ENCODE measurements around the gene ST6GAL1. TPM values are rescaled to one million over a fixed set of nuclear protein-coding genes. Genes with fewer than 3 reads are reported as not detected.

ST6GAL1 gene
- total RNA-seq, 1 experiment from 2014 or later: 3.3 TPM

GRCh38 chr3:186923241-186923640, 7.1 kb upstream of the ST6GAL1 start:
- in situ Hi-C loops (cut with HindIII; ENCODE audit: low pct_unique_long_range_greater_than_20kb, low sequenced_read_pairs) (no loop called here), intact Hi-C loops (cut with micrococcal nuclease; ENCODE audit: unreplicated experiment) (no loop called here)
- no TSS peak for BruUV-seq (replicated peaks)
- Histone ChIP-seq H3K4me3 (ENCODE audit: low read depth in 2 of 2, low read length in 2 of 2) (no peak overlapping the region), H3K36me3 (ENCODE audit: control insufficient read depth, insufficient read depth, low read length) (no peaks in the 10 kb centered on the region), H3K9me3 (ENCODE audit: control insufficient read depth, insufficient read depth, low read depth, low read length) (no peaks in the 10 kb centered on the region), H3K27me3 (ENCODE audit: control insufficient read depth, insufficient read depth, low read length) (no peaks in the 10 kb centered on the region), H3K4me1 (ENCODE audit: control insufficient read depth, insufficient read depth, low read length) (no peaks in the 10 kb centered on the region), H3K27ac (ENCODE audit: low read length) (no peak overlapping the region)
- TF ChIP-seq CTCF (IDR thresholded peaks at IDR 0.05) (no peak), SIN3A (IDR thresholded peaks at IDR 0.05; ENCODE audit: borderline replicate concordance, insufficient read depth, low read depth, low read length) (no peak), POLR2AphosphoS5 (IDR thresholded peaks at IDR 0.05; ENCODE audit: low read depth, low read length) (no peak), TCF7L2 (IDR thresholded peaks at IDR 0.05; ENCODE audit: low read depth, low read length) (no peak)
- TF ChIP-seq, protein P1, sequence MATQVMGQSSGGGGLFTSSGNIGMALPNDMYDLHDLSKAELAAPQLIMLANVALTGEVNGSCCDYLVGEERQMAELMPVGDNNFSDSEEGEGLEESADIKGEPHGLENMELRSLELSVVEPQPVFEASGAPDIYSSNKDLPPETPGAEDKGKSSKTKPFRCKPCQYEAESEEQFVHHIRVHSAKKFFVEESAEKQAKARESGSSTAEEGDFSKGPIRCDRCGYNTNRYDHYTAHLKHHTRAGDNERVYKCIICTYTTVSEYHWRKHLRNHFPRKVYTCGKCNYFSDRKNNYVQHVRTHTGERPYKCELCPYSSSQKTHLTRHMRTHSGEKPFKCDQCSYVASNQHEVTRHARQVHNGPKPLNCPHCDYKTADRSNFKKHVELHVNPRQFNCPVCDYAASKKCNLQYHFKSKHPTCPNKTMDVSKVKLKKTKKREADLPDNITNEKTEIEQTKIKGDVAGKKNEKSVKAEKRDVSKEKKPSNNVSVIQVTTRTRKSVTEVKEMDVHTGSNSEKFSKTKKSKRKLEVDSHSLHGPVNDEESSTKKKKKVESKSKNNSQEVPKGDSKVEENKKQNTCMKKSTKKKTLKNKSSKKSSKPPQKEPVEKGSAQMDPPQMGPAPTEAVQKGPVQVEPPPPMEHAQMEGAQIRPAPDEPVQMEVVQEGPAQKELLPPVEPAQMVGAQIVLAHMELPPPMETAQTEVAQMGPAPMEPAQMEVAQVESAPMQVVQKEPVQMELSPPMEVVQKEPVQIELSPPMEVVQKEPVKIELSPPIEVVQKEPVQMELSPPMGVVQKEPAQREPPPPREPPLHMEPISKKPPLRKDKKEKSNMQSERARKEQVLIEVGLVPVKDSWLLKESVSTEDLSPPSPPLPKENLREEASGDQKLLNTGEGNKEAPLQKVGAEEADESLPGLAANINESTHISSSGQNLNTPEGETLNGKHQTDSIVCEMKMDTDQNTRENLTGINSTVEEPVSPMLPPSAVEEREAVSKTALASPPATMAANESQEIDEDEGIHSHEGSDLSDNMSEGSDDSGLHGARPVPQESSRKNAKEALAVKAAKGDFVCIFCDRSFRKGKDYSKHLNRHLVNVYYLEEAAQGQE (IDR thresholded peaks at IDR 0.05; ENCODE audit: insufficient read depth in 1 of 2, low read depth in 2 of 2, low read length in 1 of 2): no peak
- POLR2A ChIA-PET: no interaction called here
- DNase-seq (ENCODE audit: low read depth, low spot score): no peak
- no peak for ATAC-seq
- CTCF ChIA-PET: no interaction called here

- Histone ChIP-seq H3K4me1 (ENCODE audit: control insufficient read depth, insufficient read depth, low read length) (no peaks in the 10 kb centered on the region), H3K27me3 (ENCODE audit: control insufficient read depth, insufficient read depth, low read length) (peaks cover 2% of the 10 kb centered on the region), H3K9me3 (ENCODE audit: control insufficient read depth, insufficient read depth, low read depth, low read length) (no peaks in the 10 kb centered on the region), H3K36me3 (ENCODE audit: control insufficient read depth, insufficient read depth, low read length) (no peaks in the 10 kb centered on the region), H3K27ac (ENCODE audit: low read length) (no peak overlapping the region), H3K4me3 (ENCODE audit: low read depth in 2 of 2, low read length in 2 of 2) (no peak overlapping the region)
- ChIA-PET POLR2A (interaction anchor here (0.7 kb wide), 1 partner anchor 776 kb away, joined by 4 read pairs; no protein-coding TSS in a partner anchor), CTCF (no interaction called here)
- intact Hi-C loops (cut with micrococcal nuclease; ENCODE audit: unreplicated experiment) (no loop called here), in situ Hi-C loops (cut with HindIII; ENCODE audit: low pct_unique_long_range_greater_than_20kb, low sequenced_read_pairs) (no loop called here)
- no peak for TF ChIP-seq POLR2AphosphoS5 (IDR thresholded peaks at IDR 0.05; ENCODE audit: low read depth, low read length)
- no peak for TF ChIP-seq SIN3A (IDR thresholded peaks at IDR 0.05; ENCODE audit: borderline replicate concordance, insufficient read depth, low read depth, low read length)
- no peak for TF ChIP-seq CTCF (IDR thresholded peaks at IDR 0.05)
- no peak for TF ChIP-seq TCF7L2 (IDR thresholded peaks at IDR 0.05; ENCODE audit: low read depth, low read length)
- TF ChIP-seq, protein P1 (IDR thresholded peaks at IDR 0.05; ENCODE audit: insufficient read depth in 1 of 2, low read depth in 2 of 2, low read length in 1 of 2): no peak
- ATAC-seq: no peak
- BruUV-seq (replicated peaks): no TSS peak
- DNase-seq (ENCODE audit: low read depth, low spot score): no peak
Observed at GRCh38 chr3:186925826-186926225, 4.5 kb upstream of the ST6GAL1 start.
